Hepatic stellate cell (primary cell): Measurements from ENCODE around the gene ALDH7A1.
"Not testable (repeated sequence)": the region's sequence is repeated elsewhere in the genome, so short reads cannot be mapped to it uniquely, and the experiment has no call there.

ENCODE experiments used
- DNase-seq: peaks from one replicate; pipeline ENCODE4 v3.0.0; 2011; ENCODE audit warnings: low spot score

The ALDH7A1 gene

GRCh38 chr5:126534553-126534952 lies 60.5 kb downstream of the ALDH7A1 start:
- no peak for DNase-seq

- no peak for DNase-seq
These were observed 63.4 kb downstream of the ALDH7A1 start for GRCh38 chr5:126531543-126532120.

- DNase-seq: peak; percentile 24
These were observed 67.1 kb downstream of the ALDH7A1 start for GRCh38 chr5:126527892-126528291.

GRCh38 chr5:126527158-126527557 lies 67.9 kb downstream of the ALDH7A1 start:
- DNase-seq: no peak

GRCh38 chr5:126526493-126526892 lies 68.5 kb downstream of the ALDH7A1 start:
- DNase-seq: no peak

DNA sequence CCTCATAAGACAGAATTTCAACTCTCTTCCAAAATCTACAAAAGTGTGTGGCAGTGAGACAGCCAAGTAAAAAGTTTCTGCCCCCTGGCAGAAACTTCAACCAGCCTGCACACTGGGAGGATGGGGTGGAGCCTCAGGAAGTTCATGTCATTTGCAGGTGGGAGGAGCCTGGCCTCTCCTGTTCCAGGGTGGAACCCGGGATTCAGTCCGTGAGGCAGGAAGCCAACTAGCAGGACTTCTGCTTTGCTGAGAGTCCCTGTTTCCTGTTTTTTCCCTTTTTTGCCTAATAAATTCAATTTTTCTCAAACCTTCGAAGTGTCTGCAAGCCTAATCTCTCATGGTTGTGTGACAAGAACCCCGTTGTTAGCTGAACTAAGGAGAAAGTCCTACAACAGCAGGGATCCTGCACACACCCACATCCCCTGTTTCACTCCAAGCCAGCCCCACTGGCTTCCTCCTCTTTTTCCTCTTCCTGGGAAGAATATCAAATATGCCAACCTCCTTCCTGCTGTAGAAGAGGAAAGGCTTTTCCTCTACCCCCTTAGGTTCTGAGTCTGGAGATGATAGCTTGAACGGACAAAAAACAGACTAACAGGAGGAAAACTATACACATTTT lies 69.3 kb downstream of the ALDH7A1 start:
- DNase-seq: no peak

DNA sequence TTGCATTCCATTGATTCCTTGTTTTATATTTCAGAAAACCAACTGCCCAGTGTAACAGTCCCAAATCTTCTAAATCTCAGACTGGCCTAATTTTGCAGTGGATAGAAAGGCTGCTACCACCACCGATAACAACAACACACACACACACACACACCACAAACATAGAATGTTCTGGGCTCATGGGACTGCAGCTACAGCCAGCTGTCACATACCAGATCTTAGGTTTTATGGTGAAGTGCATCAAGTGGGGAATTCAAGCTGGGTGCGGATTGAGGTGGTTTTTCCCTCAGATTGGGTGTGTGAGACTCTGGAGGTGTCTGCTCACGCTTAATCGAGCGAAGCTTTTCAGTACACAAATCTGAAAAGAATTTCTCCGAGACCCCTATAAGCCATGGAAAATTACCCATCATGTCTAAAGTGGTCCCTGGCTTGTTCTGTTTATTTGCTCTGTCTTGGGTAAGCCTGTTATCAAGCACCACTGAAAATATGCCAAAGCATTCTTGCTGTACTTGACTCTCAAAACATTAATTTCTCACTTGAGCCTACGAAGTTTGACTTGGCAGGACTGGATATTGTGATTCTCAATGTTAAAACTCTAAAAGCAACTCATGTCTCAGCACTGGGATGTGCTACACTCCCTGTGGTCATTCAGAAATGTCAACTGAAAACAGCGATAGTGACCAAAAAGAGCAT lies 71.1 kb downstream of the ALDH7A1 start:
- no peak for DNase-seq

DNA sequence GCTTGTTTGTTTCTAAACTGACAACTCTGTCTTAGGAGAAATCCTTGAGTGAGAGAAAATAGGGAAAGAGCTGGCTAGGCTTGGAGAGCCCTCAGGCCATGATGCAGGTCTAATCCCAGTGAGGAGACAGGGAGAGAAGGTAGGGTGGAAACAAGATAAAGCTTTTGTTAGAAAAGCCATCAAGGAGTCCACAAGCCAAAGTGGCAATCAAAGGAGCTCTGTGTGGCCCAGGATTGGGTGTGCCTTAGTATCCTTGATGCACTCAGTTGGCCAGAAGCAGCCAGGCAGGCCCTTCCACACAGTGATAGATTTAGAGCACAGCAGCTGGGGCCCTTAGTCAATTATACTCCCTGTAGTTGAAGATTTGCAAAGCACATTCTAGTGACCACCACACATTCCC lies 73.9 kb downstream of the ALDH7A1 start:
- no peak for DNase-seq

- DNase-seq: no peak
These were observed 74.4 kb downstream of the ALDH7A1 start for GRCh38 chr5:126520593-126520953.

GRCh38 chr5:126519637-126520592 lies 75.1 kb downstream of the ALDH7A1 start:
- no peak for DNase-seq

GRCh38 chr5:126519223-126519622 lies 75.8 kb downstream of the ALDH7A1 start:
- not testable (repeated sequence) for DNase-seq

DNA sequence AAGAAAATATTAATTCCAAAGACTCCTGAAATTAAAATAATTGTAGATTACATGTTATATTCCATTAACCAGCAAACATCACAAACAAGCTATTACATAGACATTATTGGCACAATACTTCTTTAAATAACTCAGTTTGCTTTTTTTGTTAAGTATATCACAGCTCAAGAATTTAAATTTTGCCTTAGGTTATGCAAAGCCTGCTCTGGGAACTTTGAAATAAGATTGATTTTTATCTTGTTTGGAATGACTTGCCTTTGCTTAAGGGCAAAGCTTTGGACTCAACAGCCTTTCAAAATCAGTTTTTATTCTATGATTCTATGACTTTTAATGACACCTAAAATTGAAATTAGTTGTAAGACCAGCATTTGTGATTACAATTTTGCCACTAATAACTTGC lies 78.2 kb downstream of the ALDH7A1 start:
- DNase-seq: no peak

- no peak for DNase-seq
These were observed 78.9 kb downstream of the ALDH7A1 start for GRCh38 chr5:126516133-126516532.

- DNase-seq: no peak
These were observed 79.7 kb downstream of the ALDH7A1 start for GRCh38 chr5:126515337-126515736.

- no peak for DNase-seq
These were observed 80.4 kb downstream of the ALDH7A1 start for GRCh38 chr5:126514558-126515141.

DNA sequence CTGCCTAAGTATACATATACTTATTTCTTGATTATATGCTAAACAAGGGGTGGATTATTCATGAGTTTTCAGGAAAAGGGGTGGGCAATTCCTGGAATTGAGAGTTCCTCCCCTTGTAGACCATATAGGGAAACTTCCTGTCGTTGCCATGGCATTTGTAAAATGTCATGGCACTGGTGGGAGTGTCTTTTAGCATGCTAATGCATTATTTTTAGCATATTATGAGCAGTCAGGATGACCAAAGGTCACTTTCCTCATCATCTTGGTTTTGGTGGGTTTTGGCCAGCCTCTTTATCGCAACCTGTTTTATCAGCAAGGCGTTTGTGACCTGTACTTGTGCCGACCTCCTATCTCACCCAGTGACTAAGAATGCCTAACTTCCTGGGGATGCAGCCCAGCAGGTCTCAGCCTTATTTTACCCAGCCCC lies 80.9 kb downstream of the ALDH7A1 start:
- DNase-seq: peak; percentile 38

DNA sequence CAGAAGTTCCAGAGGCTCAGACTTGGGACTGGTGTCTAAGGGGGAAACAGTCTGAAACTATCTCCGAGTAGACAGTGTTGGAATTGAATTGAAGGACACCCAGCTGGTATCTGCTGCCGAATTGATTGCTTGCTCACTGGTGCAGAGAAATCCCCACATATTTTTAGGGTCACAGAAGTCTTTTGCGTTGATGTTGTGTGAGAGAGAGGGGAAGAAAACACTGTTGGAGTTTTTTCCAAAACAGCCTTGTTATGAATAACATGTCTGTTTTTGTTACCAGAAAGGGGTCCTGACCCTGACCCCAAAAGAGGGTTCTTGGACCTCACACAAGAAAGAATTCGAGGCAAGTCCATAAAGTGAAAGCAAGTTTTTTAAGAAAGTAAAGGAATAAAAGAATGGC lies 81.3 kb downstream of the ALDH7A1 start:
- DNase-seq: no peak

GRCh38 chr5:126513302-126513701 lies 81.7 kb downstream of the ALDH7A1 start:
- DNase-seq: no peak

DNA sequence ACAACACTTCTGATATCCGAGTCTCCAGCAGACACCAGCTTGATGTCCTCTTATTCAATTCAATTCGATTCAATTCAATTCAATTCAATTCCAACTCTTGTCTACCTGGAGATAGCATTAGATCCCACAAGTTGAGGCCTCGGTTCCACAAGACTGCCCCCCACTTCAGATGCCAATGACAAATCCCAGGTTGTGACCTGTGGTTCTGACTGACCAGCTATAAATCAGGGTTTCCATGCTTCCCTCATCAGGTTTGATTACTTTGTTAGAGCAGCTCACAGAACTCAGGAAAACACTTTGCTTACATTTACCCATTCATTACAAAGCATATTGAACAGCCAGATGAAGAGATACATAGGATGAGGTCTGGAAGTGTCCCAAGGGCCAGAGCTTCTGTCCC lies 82.6 kb downstream of the ALDH7A1 start:
- no peak for DNase-seq

DNA sequence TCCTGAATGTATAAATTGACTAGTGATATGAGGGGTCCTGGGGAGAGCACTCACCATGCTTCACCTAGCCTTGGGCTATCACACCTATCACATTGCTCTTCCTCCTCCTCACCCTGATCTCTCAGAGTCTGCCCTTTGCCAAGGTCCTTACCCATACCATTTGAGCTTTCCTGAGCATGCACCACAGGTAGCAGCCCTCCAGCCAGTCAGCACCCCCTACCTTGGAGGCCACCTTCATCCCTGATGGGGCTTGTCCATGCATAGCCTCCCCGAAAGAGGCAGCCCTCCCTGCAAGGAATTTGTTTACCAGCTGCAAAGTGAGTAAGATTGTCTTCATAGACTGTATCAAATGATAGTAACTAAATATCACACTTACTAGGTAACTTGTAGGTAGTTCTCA lies 83.1 kb downstream of the ALDH7A1 start:
- no peak for DNase-seq

DNA sequence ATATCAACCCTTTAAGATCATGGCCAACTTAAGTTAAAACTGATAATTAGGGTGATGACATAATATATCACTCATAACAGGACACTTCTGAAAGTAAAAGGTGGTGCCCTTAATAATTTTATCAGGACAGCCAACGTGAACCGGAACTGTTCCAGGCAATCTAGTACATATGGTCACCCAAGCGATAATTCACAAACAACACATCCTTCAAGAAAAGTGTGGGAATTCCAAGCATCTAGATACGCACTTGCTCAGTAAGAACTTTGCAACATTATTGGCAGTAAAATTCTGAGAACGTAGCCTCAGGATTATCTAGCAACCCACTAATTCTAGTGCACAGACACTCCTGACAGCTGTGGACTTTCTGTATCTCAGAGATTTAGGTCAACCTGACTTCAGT lies 85.7 kb downstream of the ALDH7A1 start:
- DNase-seq: no peak

- DNase-seq: no peak
These were observed 86.1 kb downstream of the ALDH7A1 start for GRCh38 chr5:126508962-126509279.
